ENCODE data around the gene GRID2. TPM values are rescaled to one million over a fixed set of nuclear protein-coding genes. Genes with fewer than 3 reads are reported as not detected.

The GRID2 gene
- total RNA-seq, 1 donor from 2014 or later = not detected

DNA sequence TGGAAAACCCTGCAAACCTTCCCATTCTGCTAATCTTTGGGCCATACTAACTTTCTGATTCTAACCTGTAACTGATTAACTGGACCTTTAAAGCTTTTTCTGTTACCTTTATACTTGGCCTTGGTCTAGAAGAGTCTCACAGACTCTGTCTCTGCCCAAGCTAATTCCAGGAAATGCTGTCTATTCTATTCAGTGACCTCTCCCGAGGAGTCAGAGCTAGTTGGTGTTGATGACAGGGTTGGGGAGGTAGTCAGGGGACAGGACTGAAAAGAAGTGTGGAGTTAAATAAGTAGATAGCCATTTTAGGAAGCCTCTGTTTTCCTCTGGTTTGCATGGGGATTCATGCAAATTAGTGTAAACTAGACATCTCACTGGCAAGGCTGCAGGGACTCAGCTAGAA, 429.5 kb downstream of the GRID2 start:
- Mint-ChIP-seq H3K4me3 (ENCODE audit: low read depth) (no peak overlapping the region), H3K9me3 (no peaks in the 10 kb centered on the region), H3K27ac (no peak overlapping the region), H3K36me3 (ENCODE audit: low read depth) (no peaks in the 10 kb centered on the region), H3K4me1 (ENCODE audit: low read depth) (no peaks in the 10 kb centered on the region), H3K27me3 (ENCODE audit: low read depth) (no peaks in the 10 kb centered on the region)
- no peak for DNase-seq (ENCODE audit: low spot score)
- intact Hi-C loops (cut with micrococcal nuclease) = no loop called here

GRCh38 chr4:92735025-92735665, 431.4 kb downstream of the GRID2 start:
- H3K36me3 Mint-ChIP-seq (ENCODE audit: low read depth) = no peaks in the 10 kb centered on the region
- no peak overlapping the region for H3K27ac Mint-ChIP-seq
- no peaks in the 10 kb centered on the region for H3K9me3 Mint-ChIP-seq
- intact Hi-C loops (cut with micrococcal nuclease) = no loop called here
- no peaks in the 10 kb centered on the region for H3K4me1 Mint-ChIP-seq (ENCODE audit: low read depth)
- no peak overlapping the region for H3K4me3 Mint-ChIP-seq (ENCODE audit: low read depth)
- H3K27me3 Mint-ChIP-seq (ENCODE audit: low read depth) = no peaks in the 10 kb centered on the region
- no peak for DNase-seq (ENCODE audit: low spot score)

DNA sequence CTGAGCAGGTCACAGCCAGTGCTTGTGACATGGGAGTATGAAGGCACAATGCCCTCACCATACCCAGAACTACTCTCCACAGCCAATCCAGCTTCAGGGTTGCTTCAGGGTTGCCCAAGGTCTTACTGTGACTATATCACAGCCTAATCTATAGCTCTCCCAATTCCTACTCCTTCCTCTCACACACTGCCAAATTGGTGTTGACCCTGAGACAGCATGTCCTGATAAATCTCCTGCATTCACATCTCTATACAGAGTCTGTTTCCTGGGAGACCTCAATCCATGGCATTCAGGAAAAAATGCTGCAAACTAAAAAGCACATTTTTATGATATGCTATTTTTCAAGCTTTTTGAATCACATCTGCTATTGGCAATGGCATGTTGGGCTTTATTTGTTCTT, 456.7 kb downstream of the GRID2 start:
- H3K36me3 Mint-ChIP-seq (ENCODE audit: low read depth) = no peaks in the 10 kb centered on the region
- intact Hi-C loops (cut with micrococcal nuclease) = no loop called here
- H3K4me1 Mint-ChIP-seq (ENCODE audit: low read depth) = no peaks in the 10 kb centered on the region
- DNase-seq (ENCODE audit: low spot score) = no peak
- H3K27ac Mint-ChIP-seq = no peak overlapping the region
- H3K9me3 Mint-ChIP-seq = peaks cover 8% of the 10 kb centered on the region
- no peak overlapping the region for H3K4me3 Mint-ChIP-seq (ENCODE audit: low read depth)
- H3K27me3 Mint-ChIP-seq (ENCODE audit: low read depth) = no peaks in the 10 kb centered on the region

- intact Hi-C loops (cut with micrococcal nuclease) = no loop called here
- Mint-ChIP-seq H3K36me3 (ENCODE audit: low read depth) (no peaks in the 10 kb centered on the region), H3K4me3 (ENCODE audit: low read depth) (no peak overlapping the region), H3K27me3 (ENCODE audit: low read depth) (no peaks in the 10 kb centered on the region), H3K4me1 (ENCODE audit: low read depth) (no peaks in the 10 kb centered on the region), H3K9me3 (peaks cover 3% of the 10 kb centered on the region), H3K27ac (no peak overlapping the region)
- no peak for DNase-seq (ENCODE audit: low spot score)
These were observed 472.3 kb downstream of the GRID2 start for GRCh38 chr4:92776080-92776479.

DNA sequence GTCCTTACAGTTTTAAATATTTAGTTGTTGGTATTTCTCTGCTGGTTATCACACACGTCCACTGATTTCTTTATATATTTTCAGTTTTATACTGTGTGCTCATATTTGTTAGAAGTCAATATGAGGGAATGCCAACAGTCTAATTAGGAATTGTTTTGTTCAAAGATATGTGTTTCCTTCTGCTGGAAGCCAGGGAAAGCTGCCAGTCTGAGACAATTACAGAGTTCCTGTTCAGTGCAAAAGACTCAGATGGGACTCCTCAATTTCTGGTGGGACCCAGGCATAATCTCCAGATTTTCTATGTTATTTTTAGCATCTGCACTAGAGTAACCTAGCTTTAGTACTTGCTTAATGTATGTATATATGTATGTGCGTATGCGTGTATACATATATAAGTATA, 486.0 kb downstream of the GRID2 start:
- no peaks in the 10 kb centered on the region for H3K27me3 Mint-ChIP-seq (ENCODE audit: low read depth)
- no peak for DNase-seq (ENCODE audit: low spot score)
- no peaks in the 10 kb centered on the region for H3K4me1 Mint-ChIP-seq (ENCODE audit: low read depth)
- H3K9me3 Mint-ChIP-seq = peaks cover 3% of the 10 kb centered on the region
- H3K4me3 Mint-ChIP-seq (ENCODE audit: low read depth) = no peak overlapping the region
- intact Hi-C loops (cut with micrococcal nuclease) = no loop called here
- H3K36me3 Mint-ChIP-seq (ENCODE audit: low read depth) = no peaks in the 10 kb centered on the region
- H3K27ac Mint-ChIP-seq = no peak overlapping the region

DNA sequence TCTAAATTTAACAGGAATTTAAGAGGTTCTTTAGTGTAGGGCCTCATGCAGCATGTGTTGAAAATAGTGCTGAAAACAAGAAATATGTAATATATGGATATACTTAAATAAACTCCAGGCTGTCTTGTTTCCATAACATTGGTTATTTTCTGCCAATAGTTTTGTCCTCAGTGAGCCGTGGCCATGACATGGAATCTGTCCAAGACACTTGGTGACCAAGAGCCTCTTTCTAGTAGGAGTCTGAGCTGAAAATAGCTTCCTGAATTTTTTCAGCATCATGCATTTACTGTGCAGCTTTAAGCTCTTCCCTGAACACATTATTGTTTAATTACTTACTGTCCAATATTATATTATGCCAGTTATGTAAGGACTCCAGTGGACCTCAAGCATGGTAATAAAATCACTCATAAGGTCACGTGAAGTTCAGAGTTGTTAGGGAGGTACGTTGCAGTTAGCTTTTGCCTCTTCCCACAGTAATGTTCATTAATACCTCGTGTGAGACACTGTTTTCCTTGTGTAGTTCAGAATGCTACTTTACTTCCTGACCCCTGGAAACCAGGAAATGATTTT, 488.2 kb downstream of the GRID2 start:
- intact Hi-C loops (cut with micrococcal nuclease) = no loop called here
- Mint-ChIP-seq H3K4me3 (ENCODE audit: low read depth) (no peak overlapping the region), H3K27me3 (ENCODE audit: low read depth) (no peaks in the 10 kb centered on the region), H3K36me3 (ENCODE audit: low read depth) (no peaks in the 10 kb centered on the region), H3K4me1 (ENCODE audit: low read depth) (no peaks in the 10 kb centered on the region), H3K27ac (no peak overlapping the region), H3K9me3 (peaks cover 8% of the 10 kb centered on the region)
- DNase-seq (ENCODE audit: low spot score) = no peak

DNA sequence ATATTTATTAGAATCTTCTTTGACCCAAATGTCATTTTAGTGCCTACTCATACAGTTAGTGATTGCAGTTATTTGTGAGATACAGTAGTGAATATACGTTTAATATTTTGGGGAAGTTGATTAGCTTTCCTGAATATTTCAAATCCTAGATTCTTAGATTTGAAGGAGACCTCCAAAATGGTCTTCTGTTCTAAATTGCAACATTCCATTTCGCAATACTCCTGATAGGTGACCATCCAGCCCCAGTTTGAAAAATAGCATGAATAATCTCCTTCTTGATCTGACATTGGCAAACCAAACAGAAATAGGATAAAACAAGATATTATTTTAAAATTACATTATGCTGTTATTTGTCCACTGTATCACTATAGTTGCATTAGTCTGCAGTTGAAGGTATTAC, 505.6 kb downstream of the GRID2 start:
- H3K4me1 Mint-ChIP-seq (ENCODE audit: low read depth) = no peaks in the 10 kb centered on the region
- intact Hi-C loops (cut with micrococcal nuclease) = no loop called here
- no peak overlapping the region for H3K4me3 Mint-ChIP-seq (ENCODE audit: low read depth)
- H3K9me3 Mint-ChIP-seq = no peaks in the 10 kb centered on the region
- no peaks in the 10 kb centered on the region for H3K27me3 Mint-ChIP-seq (ENCODE audit: low read depth)
- no peak for DNase-seq (ENCODE audit: low spot score)
- H3K27ac Mint-ChIP-seq = no peak overlapping the region
- no peaks in the 10 kb centered on the region for H3K36me3 Mint-ChIP-seq (ENCODE audit: low read depth)

DNA sequence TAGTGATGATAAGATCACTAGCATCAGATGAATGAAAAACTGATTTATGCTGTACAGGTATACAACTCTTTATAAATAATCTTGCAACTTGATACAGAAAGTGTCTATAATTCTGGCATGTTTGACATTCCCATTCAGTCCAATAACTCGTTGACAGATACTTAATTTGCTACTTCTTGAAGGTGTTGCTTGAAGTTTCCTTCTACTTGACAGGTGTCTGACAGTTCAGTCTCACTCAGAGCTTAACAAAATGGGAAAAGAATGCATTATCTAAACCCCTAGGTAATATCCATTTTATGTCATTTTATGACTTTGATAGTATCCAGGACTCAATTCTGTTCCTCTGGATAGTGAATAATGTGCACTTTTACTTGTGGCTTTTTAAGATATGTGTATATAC, 508.9 kb downstream of the GRID2 start:
- intact Hi-C loops (cut with micrococcal nuclease) = no loop called here
- Mint-ChIP-seq H3K27me3 (ENCODE audit: low read depth) (no peaks in the 10 kb centered on the region), H3K4me1 (ENCODE audit: low read depth) (no peaks in the 10 kb centered on the region), H3K4me3 (ENCODE audit: low read depth) (no peak overlapping the region), H3K9me3 (no peaks in the 10 kb centered on the region), H3K27ac (no peak overlapping the region), H3K36me3 (ENCODE audit: low read depth) (no peaks in the 10 kb centered on the region)
- no peak for DNase-seq (ENCODE audit: low spot score)

DNA sequence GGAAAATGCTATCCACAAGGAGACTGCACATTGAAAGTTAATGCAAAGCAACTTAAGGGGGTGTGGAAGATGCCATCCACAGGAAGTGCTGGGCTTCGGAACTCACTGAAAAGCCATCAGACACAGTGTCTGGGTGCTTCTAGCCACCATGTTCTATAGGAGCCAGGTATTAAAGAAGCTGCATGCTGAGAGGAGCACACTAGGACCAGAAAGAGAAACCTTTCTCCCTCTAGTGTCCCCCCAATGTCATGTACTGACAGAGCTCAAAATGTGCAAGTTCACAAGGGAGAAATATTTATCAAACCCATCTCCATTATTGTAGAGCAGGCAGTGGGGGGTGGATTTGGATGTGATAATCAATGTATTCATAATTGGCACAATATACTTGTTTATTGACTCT, 510.9 kb downstream of the GRID2 start:
- Mint-ChIP-seq H3K4me1 (ENCODE audit: low read depth) (no peaks in the 10 kb centered on the region), H3K4me3 (ENCODE audit: low read depth) (no peak overlapping the region), H3K36me3 (ENCODE audit: low read depth) (no peaks in the 10 kb centered on the region), H3K9me3 (peaks cover 4% of the 10 kb centered on the region), H3K27ac (no peak overlapping the region), H3K27me3 (ENCODE audit: low read depth) (no peaks in the 10 kb centered on the region)
- intact Hi-C loops (cut with micrococcal nuclease) = no loop called here
- no peak for DNase-seq (ENCODE audit: low spot score)

DNA sequence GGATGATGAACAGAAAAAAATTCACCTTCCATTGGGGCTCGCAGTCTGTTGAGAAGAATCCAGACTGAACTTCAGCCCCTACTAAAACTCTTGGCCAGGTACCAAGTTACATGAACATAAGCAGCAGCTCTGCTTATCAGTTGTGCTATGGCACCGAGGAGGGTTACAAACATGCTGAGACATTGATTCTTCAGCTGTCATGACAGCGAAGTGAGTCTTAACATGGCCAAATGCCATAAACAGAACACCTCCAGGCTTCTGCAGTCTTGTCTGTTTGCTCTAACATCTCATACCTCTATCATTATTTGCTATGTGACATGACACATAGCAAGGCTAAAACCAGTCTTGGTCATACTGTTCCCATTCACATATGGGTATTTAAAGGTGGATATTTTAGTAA, 521.5 kb downstream of the GRID2 start:
- no peak for DNase-seq (ENCODE audit: low spot score)
- H3K9me3 Mint-ChIP-seq = no peaks in the 10 kb centered on the region
- H3K4me1 Mint-ChIP-seq (ENCODE audit: low read depth) = no peaks in the 10 kb centered on the region
- H3K27me3 Mint-ChIP-seq (ENCODE audit: low read depth) = no peaks in the 10 kb centered on the region
- no peaks in the 10 kb centered on the region for H3K36me3 Mint-ChIP-seq (ENCODE audit: low read depth)
- intact Hi-C loops (cut with micrococcal nuclease) = no loop called here
- H3K4me3 Mint-ChIP-seq (ENCODE audit: low read depth) = no peak overlapping the region
- no peak overlapping the region for H3K27ac Mint-ChIP-seq

- no peaks in the 10 kb centered on the region for H3K36me3 Mint-ChIP-seq (ENCODE audit: low read depth)
- H3K4me3 Mint-ChIP-seq (ENCODE audit: low read depth) = no peak overlapping the region
- DNase-seq (ENCODE audit: low spot score) = no peak
- H3K4me1 Mint-ChIP-seq (ENCODE audit: low read depth) = no peaks in the 10 kb centered on the region
- no peaks in the 10 kb centered on the region for H3K9me3 Mint-ChIP-seq
- H3K27me3 Mint-ChIP-seq (ENCODE audit: low read depth) = no peaks in the 10 kb centered on the region
- no peak overlapping the region for H3K27ac Mint-ChIP-seq
- intact Hi-C loops (cut with micrococcal nuclease) = no loop called here
These were observed 522.0 kb downstream of the GRID2 start for GRCh38 chr4:92825791-92826190.

DNA sequence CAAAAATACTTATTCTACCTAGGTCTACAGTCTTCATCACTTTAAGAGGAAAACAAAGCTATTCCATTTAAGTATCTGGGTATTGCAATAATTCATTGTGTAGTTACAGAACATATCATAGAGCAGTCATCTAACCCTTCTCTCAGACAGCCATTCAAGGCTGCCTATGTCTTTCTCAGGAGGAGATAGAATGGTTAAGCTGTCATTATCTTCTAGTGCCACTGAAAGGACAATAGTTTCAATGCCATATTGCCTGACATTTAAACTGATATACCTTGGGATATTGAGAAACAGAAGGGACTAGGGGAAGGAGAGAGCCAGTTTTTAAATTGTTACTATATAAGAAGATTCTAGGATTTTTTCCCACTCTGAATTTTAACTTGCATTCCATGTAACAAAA, 527.0 kb downstream of the GRID2 start:
- intact Hi-C loops (cut with micrococcal nuclease) = no loop called here

GRCh38 chr4:92840880-92841279, 537.1 kb downstream of the GRID2 start:
- H3K27ac Mint-ChIP-seq = no peak overlapping the region
- DNase-seq (ENCODE audit: low spot score) = no peak
- H3K4me1 Mint-ChIP-seq (ENCODE audit: low read depth) = no peaks in the 10 kb centered on the region
- H3K36me3 Mint-ChIP-seq (ENCODE audit: low read depth) = no peaks in the 10 kb centered on the region
- H3K9me3 Mint-ChIP-seq = peaks cover 8% of the 10 kb centered on the region
- H3K27me3 Mint-ChIP-seq (ENCODE audit: low read depth) = no peaks in the 10 kb centered on the region
- H3K4me3 Mint-ChIP-seq (ENCODE audit: low read depth) = no peak overlapping the region
- intact Hi-C loops (cut with micrococcal nuclease) = no loop called here

More for the DNA sequence above, 527.0 kb downstream of the GRID2 start:
- H3K4me1 Mint-ChIP-seq (ENCODE audit: low read depth) = no peaks in the 10 kb centered on the region
- no peaks in the 10 kb centered on the region for H3K36me3 Mint-ChIP-seq (ENCODE audit: low read depth)
- H3K9me3 Mint-ChIP-seq = no peaks in the 10 kb centered on the region
- DNase-seq (ENCODE audit: low spot score) = no peak
- no peaks in the 10 kb centered on the region for H3K27me3 Mint-ChIP-seq (ENCODE audit: low read depth)
- H3K27ac Mint-ChIP-seq = no peak overlapping the region
- no peak overlapping the region for H3K4me3 Mint-ChIP-seq (ENCODE audit: low read depth)

GRCh38 chr4:92843784-92844183, 540.0 kb downstream of the GRID2 start:
- no peaks in the 10 kb centered on the region for H3K36me3 Mint-ChIP-seq (ENCODE audit: low read depth)
- no peak for DNase-seq (ENCODE audit: low spot score)
- no peaks in the 10 kb centered on the region for H3K27me3 Mint-ChIP-seq (ENCODE audit: low read depth)
- intact Hi-C loops (cut with micrococcal nuclease) = no loop called here
- no peaks in the 10 kb centered on the region for H3K4me1 Mint-ChIP-seq (ENCODE audit: low read depth)
- H3K9me3 Mint-ChIP-seq = peaks cover 6% of the 10 kb centered on the region
- no peak overlapping the region for H3K27ac Mint-ChIP-seq
- H3K4me3 Mint-ChIP-seq (ENCODE audit: low read depth) = no peak overlapping the region

Data from activated T-helper 2 cell treated with anti-CD3 and anti-CD28 coated beads, Interferon-gamma antibody, Interleukin-2, Interleukin-4, amounts not matched to agents 10 μg/mL and 5 μg/mL and 100 μg/mL, durations not matched to agents 14 hours and 24 hours and 36 hours (primary cell).